GM12892 (cell line): Measurements from ENCODE around the gene GTF3C2.

ENCODE experiments used
- POLR2A ChIP-seq: IDR thresholded peaks from 2 replicates; pipeline ENCODE4 v1.6.1; 2011; ENCODE audit warnings: low read depth, low read length, control low read depth
- POLR2AphosphoS5 ChIP-seq: IDR thresholded peaks from 2 replicates; pipeline ENCODE4 v1.6.1; 2011; ENCODE audit warnings: low read depth, low read length, control low read depth

- no peak for TF ChIP-seq POLR2A
- TF ChIP-seq POLR2AphosphoS5: no peak
Observed at GRCh38 chr2:27290549-27290948, 66.0 kb downstream of the GTF3C2 start.
